Right lobe of liver (tissue), 6 donors: ENCODE data around the gene RCAN2. TPM values are rescaled to one million over a fixed set of nuclear protein-coding genes. Genes with fewer than 3 reads are reported as not detected.

ENCODE experiments used
- ATAC-seq, 4 donors: fragments of 200-7000 bp; cut with Tn5 transposase; one replicate each; pipeline ENCODE4 v1.9.1; 2020; ENCODE audit warnings: mild to moderate bottlenecking in 4 of 4, moderate library complexity in 4 of 4
- DNase-seq, 3 donors: peaks; one replicate each; pipeline ENCODE4 v3.0.0-alpha.2; 2020
- H3K27ac ChIP-seq, 3 donors: fragments of 200-600 bp; one replicate each; pipeline ENCODE4 v1.8.0; 2022
- H3K27me3 ChIP-seq, 2 donors: fragments of 200-600 bp; one replicate each; pipeline ENCODE4 v1.8.0; 2022
- H3K36me3 ChIP-seq, 4 donors: fragments of 200-600 bp; sonication (generic) in 1 of 4; one replicate each; pipeline versions ENCODE4 v1.5.1 to v1.8.0; 2017 to 2022; ENCODE audit warnings: control low read depth in 1 of 4
- H3K4me1 ChIP-seq, 4 donors: fragments of 200-600 bp; sonication (generic) in 1 of 4; one replicate each; pipeline versions ENCODE4 v1.5.1 to v1.8.0; 2017 to 2022; ENCODE audit warnings: control low read depth in 1 of 4
- H3K4me3 ChIP-seq, 3 donors: fragments of 200-600 bp; one replicate each; pipeline ENCODE4 v1.8.0; 2022
- H3K9me3 ChIP-seq, 4 donors: fragments of 200-600 bp; sonication (generic) in 1 of 4; one replicate each; pipeline versions ENCODE4 v1.5.1 to v1.8.0; 2017 to 2022; ENCODE audit warnings: control low read depth in 1 of 4
- CTCF ChIP-seq, 4 donors: fragments of 200-600 bp in 3 of 4; fragments of 450-650 bp in 1 of 4; IDR thresholded peaks; one replicate each; pipeline versions ENCODE4 v1.5.1 to v1.8.0; 2016 to 2022; ENCODE audit warnings: antibody characterized with exemption in 4 of 4, mild to moderate bottlenecking in 2 of 4
- POLR2A ChIP-seq: fragments of 450-650 bp; IDR thresholded peaks from one replicate; pipeline ENCODE4 v1.6.1; 2017; ENCODE audit warnings: antibody characterized with exemption, mild to moderate bottlenecking
- WGBS: methylation state at CpG from one replicate; pipeline ENCODE4 v1.1.6; 2018; ENCODE audit warnings: low coverage, low lambda C conversion rate; ENCODE audit not compliant: insufficient coverage; ENCODE audit errors: missing lambda C conversion rate; 5-methylcytosine and 5-hydroxymethylcytosine counted together
- intact Hi-C, 2 donors: fragments of 100-400 bp; cut with DNase I; formaldehyde crosslinking; loops; one replicate each; pipeline versions ENCODE4 v1.11.2 to v1.14.1; 2022
- total RNA-seq, 6 experiments: library from RNA; depleted of rRNA in 2 of 6; stranded (reverse); fragments of >200 nt in 2 of 6; fragmentation: NEBNext Ultra II Directional in 3 of 6; extraction: Animal tissue kit (Norgen Biotek cat#: 25700) in 3 of 6; gene quantifications; one replicate each; pipeline versions ENCODE4 v1.1.0 to v1.2.4, GENCODE V29; 2016 to 2023
- donor health status: DM: no; HTN: yes; CAD: no.
- donor health status: DM: no; HTN: no; CAD: no.
- donor health status: DM: no; HTN: no; CAD: no.
- donor health status: DM: no; HTN: yes; CAD: no.
- donor health status: DM: no; HTN: yes; CAD: no.

Gene RCAN2
- total RNA-seq, 6 experiments from 2014 or later: 0.77 to 4.5 (median 1.9) TPM

- Histone ChIP-seq H3K27ac (no peak overlapping the region), H3K9me3 (no peaks in the 10 kb centered on the region), H3K36me3 (no peaks in the 10 kb centered on the region), H3K27me3 (no peaks in the 10 kb centered on the region), H3K4me1 (no peaks in the 10 kb centered on the region), H3K4me3 (no peak overlapping the region)
- intact Hi-C loops: no loop called here
- DNase-seq: no peak
- TF ChIP-seq POLR2A (no peak), CTCF (IDR thresholded peaks at IDR 0.05) (no peak)
- 81% methylated on average over 2 of the region's 2 CpGs for WGBS
- ATAC-seq: no peak
Measured at GRCh38 chr6:46258249-46258648, 233.0 kb downstream of the RCAN2 start.

- 82% methylated on average over 3 of the region's 5 CpGs for WGBS
Measured at GRCh38 chr6:46255528-46255927, 235.7 kb downstream of the RCAN2 start.

GRCh38 chr6:46254946-46255345 is 236.3 kb downstream of the RCAN2 start:
- H3K27ac ChIP-seq: no peak overlapping the region
- no peaks in the 10 kb centered on the region for H3K36me3 ChIP-seq
- no peaks in the 10 kb centered on the region for H3K27me3 ChIP-seq
- no peak overlapping the region for H3K4me3 ChIP-seq
- 90% methylated on average over 2 of the region's 2 CpGs for WGBS
- ATAC-seq: no peak
- TF ChIP-seq POLR2A: no peak
- TF ChIP-seq CTCF (IDR thresholded peaks at IDR 0.05): no peak
- DNase-seq: no peak
- H3K9me3 ChIP-seq: no peaks in the 10 kb centered on the region
- no peaks in the 10 kb centered on the region for H3K4me1 ChIP-seq
- intact Hi-C loops: no loop called here

More at GRCh38 chr6:46255528-46255927, 235.7 kb downstream of the RCAN2 start:
- no peak overlapping the region for H3K27ac ChIP-seq
- H3K4me1 ChIP-seq: no peaks in the 10 kb centered on the region
- no peak overlapping the region for H3K4me3 ChIP-seq
- intact Hi-C loops: no loop called here
- TF ChIP-seq POLR2A (no peak), CTCF (IDR thresholded peaks at IDR 0.05) (no peak)
- ATAC-seq: peak in 3 of 4 donors; percentile 33 to 77 (median 63)
- H3K27me3 ChIP-seq: no peaks in the 10 kb centered on the region
- H3K9me3 ChIP-seq: no peaks in the 10 kb centered on the region
- H3K36me3 ChIP-seq: no peaks in the 10 kb centered on the region
- DNase-seq: no peak

- ATAC-seq (no peak), DNase-seq (no peak)
- Histone ChIP-seq H3K27ac (no peak overlapping the region), H3K4me3 (no peak overlapping the region), H3K4me1 (no peaks in the 10 kb centered on the region), H3K36me3 (no peaks in the 10 kb centered on the region), H3K27me3 (no peaks in the 10 kb centered on the region), H3K9me3 (no peaks in the 10 kb centered on the region)
- intact Hi-C loops: no loop called here
- TF ChIP-seq CTCF (IDR thresholded peaks at IDR 0.05) (no peak), POLR2A (no peak)
- 100% methylated on average over 1 of the region's 1 CpG for WGBS
Measured at GRCh38 chr6:46254331-46254730, 236.9 kb downstream of the RCAN2 start.
